HepG2 (cell line): ENCODE results near the gene PLLP. TPM values are rescaled to one million over a fixed set of nuclear protein-coding genes. Genes with fewer than 3 reads are reported as not detected.

Experiments
- CHCHD3 ChIP-seq: sonication (generic); formaldehyde crosslinking; IDR thresholded peaks from 2 replicates; pipeline ENCODE4 v1.8.0; 2022; ENCODE audit warnings: mild to moderate bottlenecking, missing genetic modification reagents, moderate library complexity
- DPF2 ChIP-seq: sonication (generic); formaldehyde crosslinking; IDR thresholded peaks from 2 replicates; pipeline ENCODE4 v1.4.0; 2020; ENCODE audit warnings: mild to moderate bottlenecking, low read depth, missing genetic modification reagents, borderline replicate concordance
- ELF3 ChIP-seq: IDR thresholded peaks from 2 replicates; pipeline ENCODE4 v1.6.1; 2016; ENCODE audit warnings: missing genetic modification reagents, missing compliant biosample characterization
- FOXJ3 ChIP-seq: sonication (generic); formaldehyde crosslinking; IDR thresholded peaks from 2 replicates; pipeline ENCODE4 v1.4.0; 2020; ENCODE audit warnings: missing genetic modification reagents, mild to moderate bottlenecking, borderline replicate concordance
- HDAC2 ChIP-seq: sonication (generic); formaldehyde crosslinking; IDR thresholded peaks from 2 replicates; pipeline ENCODE4 v1.4.0; 2020; ENCODE audit warnings: missing genetic modification reagents
- ISX ChIP-seq: sonication (generic); formaldehyde crosslinking; conservative IDR thresholded peaks from 2 replicates; pipeline ENCODE4 v1.5.0; 2020; ENCODE audit warnings: missing genetic modification reagents
- MZF1 ChIP-seq: sonication (generic); formaldehyde crosslinking; IDR thresholded peaks from 2 replicates; pipeline ENCODE4 v1.8.1; 2023; ENCODE audit warnings: mild to moderate bottlenecking, missing genetic modification reagents, borderline replicate concordance
- PHB2 ChIP-seq: fragments of 450-650 bp; IDR thresholded peaks from 2 replicates; pipeline ENCODE4 v1.6.1; 2018; ENCODE audit not compliant: partially characterized antibody
- POLR2AphosphoS5 ChIP-seq: IDR thresholded peaks from 2 replicates; pipeline ENCODE4 v1.6.1; 2012; ENCODE audit warnings: low read depth, low read length
- PPARG ChIP-seq: conservative IDR thresholded peaks from 2 replicates; pipeline ENCODE4 v1.6.1; 2016; ENCODE audit warnings: missing biosample characterization, missing genetic modification reagents
- RARG ChIP-seq: sonication (generic); formaldehyde crosslinking; IDR thresholded peaks from 2 replicates; pipeline ENCODE4 v1.4.0; 2020; ENCODE audit warnings: low read depth, mild to moderate bottlenecking, missing genetic modification reagents
- RBM22 ChIP-seq: fragments of 200-400 bp; formaldehyde crosslinking; optimal IDR thresholded peaks from 2 replicates; pipeline ENCODE3; 2017; ENCODE audit warnings: mild to moderate bottlenecking, low read length, moderate library complexity
- ZFX ChIP-seq: sonication (generic); formaldehyde crosslinking; IDR thresholded peaks from 2 replicates; pipeline ENCODE4 v1.4.0; 2020; ENCODE audit warnings: mild to moderate bottlenecking, low read depth, missing genetic modification reagents, moderate library complexity
- ZNF776 ChIP-seq: sonication (generic); formaldehyde crosslinking; IDR thresholded peaks from 2 replicates; pipeline ENCODE4 v1.4.0; 2020; ENCODE audit warnings: mild to moderate bottlenecking, missing genetic modification reagents
- ZNF839 ChIP-seq: sonication (generic); formaldehyde crosslinking; IDR thresholded peaks from 2 replicates; pipeline ENCODE4 v1.4.0; 2020; ENCODE audit warnings: missing genetic modification reagents, mild to moderate bottlenecking, borderline replicate concordance
- ZSCAN21 ChIP-seq: sonication (generic); formaldehyde crosslinking; IDR thresholded peaks from 2 replicates; pipeline ENCODE4 v1.8.0; 2022; ENCODE audit warnings: mild to moderate bottlenecking, missing genetic modification reagents, moderate library complexity, borderline replicate concordance
- polyA plus RNA-seq, 8 experiments: library from polyadenylated mRNA; depleted of rRNA in 3 of 8; stranded (reverse) in 7 of 8; unstranded in 1 of 8; fragments of >200 nt; fragmentation: Illumina TruSeq in 4 of 8; extraction: Trizol in 4 of 8; gene quantifications; 2 replicates each; pipeline versions ENCODE4 v1.2.1 to v1.2.3, GENCODE V29; 2011 to 2016; ENCODE audit warnings: low read depth in 4 of 8, missing spikeins in 1 of 8, mixed read lengths in 1 of 8; ENCODE audit not compliant: insufficient read depth in 1 of 8
- total RNA-seq, 5 experiments: library from RNA; depleted of rRNA; stranded (reverse); fragments of >200 nt; fragmentation: Illumina TruSeq; extraction: Trizol; gene quantifications; 2 replicates each; pipeline ENCODE4 v1.2.3, GENCODE V29; 2016; ENCODE audit warnings: low read depth in 1 of 5
- TF ChIP-seq, protein P1 (sequence below): sonication (generic); formaldehyde crosslinking; IDR thresholded peaks from 2 replicates; pipeline ENCODE4 v1.4.0; 2020; ENCODE audit warnings: mild to moderate bottlenecking, missing genetic modification reagents
- TF ChIP-seq, protein P2 (sequence below): sonication (generic); formaldehyde crosslinking; IDR thresholded peaks from 2 replicates; pipeline ENCODE4 v1.4.0; 2020; ENCODE audit warnings: mild to moderate bottlenecking, missing genetic modification reagents
- TF ChIP-seq, protein P3 (sequence below): sonication (generic); formaldehyde crosslinking; IDR thresholded peaks from 2 replicates; pipeline ENCODE4 v1.4.0; 2020; ENCODE audit warnings: missing genetic modification reagents
- TF ChIP-seq, protein P4 (sequence below): fragments of 450-650 bp; IDR thresholded peaks from 2 replicates; pipeline ENCODE4 v1.6.1; 2017
- TF ChIP-seq, protein P5 (sequence below): sonication (generic); formaldehyde crosslinking; IDR thresholded peaks from 2 replicates; pipeline ENCODE4 v1.4.0; 2020; ENCODE audit warnings: missing genetic modification reagents, low read depth, mild to moderate bottlenecking, borderline replicate concordance
- TF ChIP-seq, protein P6 (sequence below): sonication (generic); IDR thresholded peaks from 2 replicates; pipeline ENCODE4 v1.6.1; 2016; ENCODE audit warnings: low read depth, borderline replicate concordance

Gene PLLP
- total and polyA plus RNA-seq, 2 of the 13 experiments (the other 11 are each of a cell fraction or from before 2014, with no cell fraction given) = 60.6 to 127 TPM

DNA sequence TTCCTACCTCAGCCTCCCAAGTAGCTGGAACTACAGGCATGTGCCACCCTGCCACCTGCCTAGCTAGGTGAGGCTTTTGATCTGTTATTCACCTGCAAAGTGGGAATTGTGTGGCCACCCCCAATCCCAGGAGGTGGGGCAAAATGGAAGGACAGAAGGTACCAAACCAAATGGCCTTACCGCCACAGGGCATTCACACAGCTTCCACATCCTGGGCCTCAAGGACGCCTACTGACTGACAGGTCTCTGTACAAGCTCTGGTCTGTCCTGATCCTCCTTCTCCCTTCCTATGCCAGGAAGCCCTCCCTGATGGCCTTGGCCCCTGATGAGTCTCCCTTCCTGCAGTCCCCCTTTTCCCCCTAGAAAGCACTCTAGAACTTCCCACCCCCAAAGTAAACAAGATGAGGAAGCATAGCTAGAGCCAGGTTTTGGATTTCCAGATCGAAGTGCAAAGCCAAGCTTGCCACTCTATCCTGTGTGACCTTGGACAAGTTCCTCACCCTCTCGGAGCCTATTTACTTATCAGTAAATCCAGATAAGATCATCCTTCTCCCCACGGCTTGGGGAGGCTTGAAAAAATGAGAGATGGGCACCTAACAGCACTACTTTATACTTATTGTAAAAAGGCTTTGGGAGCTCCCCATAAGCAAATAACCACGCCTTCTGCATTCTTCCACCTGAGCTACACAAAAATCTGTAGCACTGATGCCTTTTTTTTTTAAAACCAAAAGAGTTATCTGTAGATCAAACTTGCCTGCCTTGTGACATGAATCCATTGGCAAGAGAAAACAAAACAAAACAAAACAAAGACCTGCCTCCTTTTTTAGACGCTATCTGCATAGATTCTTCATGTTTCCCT lies 4.5 kb downstream of the PLLP start (continued):
- TF ChIP-seq, protein P1, sequence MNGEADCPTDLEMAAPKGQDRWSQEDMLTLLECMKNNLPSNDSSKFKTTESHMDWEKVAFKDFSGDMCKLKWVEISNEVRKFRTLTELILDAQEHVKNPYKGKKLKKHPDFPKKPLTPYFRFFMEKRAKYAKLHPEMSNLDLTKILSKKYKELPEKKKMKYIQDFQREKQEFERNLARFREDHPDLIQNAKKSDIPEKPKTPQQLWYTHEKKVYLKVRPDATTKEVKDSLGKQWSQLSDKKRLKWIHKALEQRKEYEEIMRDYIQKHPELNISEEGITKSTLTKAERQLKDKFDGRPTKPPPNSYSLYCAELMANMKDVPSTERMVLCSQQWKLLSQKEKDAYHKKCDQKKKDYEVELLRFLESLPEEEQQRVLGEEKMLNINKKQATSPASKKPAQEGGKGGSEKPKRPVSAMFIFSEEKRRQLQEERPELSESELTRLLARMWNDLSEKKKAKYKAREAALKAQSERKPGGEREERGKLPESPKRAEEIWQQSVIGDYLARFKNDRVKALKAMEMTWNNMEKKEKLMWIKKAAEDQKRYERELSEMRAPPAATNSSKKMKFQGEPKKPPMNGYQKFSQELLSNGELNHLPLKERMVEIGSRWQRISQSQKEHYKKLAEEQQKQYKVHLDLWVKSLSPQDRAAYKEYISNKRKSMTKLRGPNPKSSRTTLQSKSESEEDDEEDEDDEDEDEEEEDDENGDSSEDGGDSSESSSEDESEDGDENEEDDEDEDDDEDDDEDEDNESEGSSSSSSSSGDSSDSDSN (CRISPR knock-in tag) = peak; percentile 72; the same call in 1 of the 2 replicates
- TF ChIP-seq POLR2AphosphoS5 = no peak; the same call in 1 of the 2 replicates
- 0 out of 2 replicates have a peak, but pooled peaks have one; percentile 68 for TF ChIP-seq ZNF839 (CRISPR knock-in tag)
- no peak for TF ChIP-seq ZNF776 (CRISPR knock-in tag)
- peak; percentile 79 for TF ChIP-seq PPARG (CRISPR knock-in tag)
- TF ChIP-seq ZFX = peak; percentile 81
- no peak for TF ChIP-seq ISX (CRISPR knock-in tag)
- peak; percentile 66; the same call in 1 of the 2 replicates for TF ChIP-seq FOXJ3 (CRISPR knock-in tag)
- no peak for TF ChIP-seq RARG (CRISPR knock-in tag)
- peak; percentile 98 for TF ChIP-seq ELF3 (CRISPR knock-in tag)
- TF ChIP-seq, protein P2, sequence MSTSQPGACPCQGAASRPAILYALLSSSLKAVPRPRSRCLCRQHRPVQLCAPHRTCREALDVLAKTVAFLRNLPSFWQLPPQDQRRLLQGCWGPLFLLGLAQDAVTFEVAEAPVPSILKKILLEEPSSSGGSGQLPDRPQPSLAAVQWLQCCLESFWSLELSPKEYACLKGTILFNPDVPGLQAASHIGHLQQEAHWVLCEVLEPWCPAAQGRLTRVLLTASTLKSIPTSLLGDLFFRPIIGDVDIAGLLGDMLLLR (CRISPR knock-in tag) = no peak; the same call in 1 of the 2 replicates
- TF ChIP-seq, protein P3, sequence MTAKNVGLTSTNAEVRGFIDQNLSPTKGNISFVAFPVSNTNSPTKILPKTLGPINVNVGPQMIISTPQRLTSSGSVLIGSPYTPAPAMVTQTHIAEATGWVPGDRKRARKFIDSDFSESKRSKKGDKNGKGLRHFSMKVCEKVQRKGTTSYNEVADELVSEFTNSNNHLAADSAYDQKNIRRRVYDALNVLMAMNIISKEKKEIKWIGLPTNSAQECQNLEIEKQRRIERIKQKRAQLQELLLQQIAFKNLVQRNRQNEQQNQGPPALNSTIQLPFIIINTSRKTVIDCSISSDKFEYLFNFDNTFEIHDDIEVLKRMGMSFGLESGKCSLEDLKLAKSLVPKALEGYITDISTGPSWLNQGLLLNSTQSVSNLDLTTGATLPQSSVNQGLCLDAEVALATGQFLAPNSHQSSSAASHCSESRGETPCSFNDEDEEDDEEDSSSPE (CRISPR knock-in tag) = peak; percentile 54; the same call in 1 of the 2 replicates
- TF ChIP-seq, protein P4, sequence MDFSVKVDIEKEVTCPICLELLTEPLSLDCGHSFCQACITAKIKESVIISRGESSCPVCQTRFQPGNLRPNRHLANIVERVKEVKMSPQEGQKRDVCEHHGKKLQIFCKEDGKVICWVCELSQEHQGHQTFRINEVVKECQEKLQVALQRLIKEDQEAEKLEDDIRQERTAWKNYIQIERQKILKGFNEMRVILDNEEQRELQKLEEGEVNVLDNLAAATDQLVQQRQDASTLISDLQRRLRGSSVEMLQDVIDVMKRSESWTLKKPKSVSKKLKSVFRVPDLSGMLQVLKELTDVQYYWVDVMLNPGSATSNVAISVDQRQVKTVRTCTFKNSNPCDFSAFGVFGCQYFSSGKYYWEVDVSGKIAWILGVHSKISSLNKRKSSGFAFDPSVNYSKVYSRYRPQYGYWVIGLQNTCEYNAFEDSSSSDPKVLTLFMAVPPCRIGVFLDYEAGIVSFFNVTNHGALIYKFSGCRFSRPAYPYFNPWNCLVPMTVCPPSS = no peak
- TF ChIP-seq RBM22 = no peak
- peak; percentile 87; the same call in 1 of the 2 replicates for TF ChIP-seq MZF1 (CRISPR knock-in tag)
- peak; percentile 98 for TF ChIP-seq HDAC2
- TF ChIP-seq CHCHD3 = no peak
- TF ChIP-seq, protein P5, sequence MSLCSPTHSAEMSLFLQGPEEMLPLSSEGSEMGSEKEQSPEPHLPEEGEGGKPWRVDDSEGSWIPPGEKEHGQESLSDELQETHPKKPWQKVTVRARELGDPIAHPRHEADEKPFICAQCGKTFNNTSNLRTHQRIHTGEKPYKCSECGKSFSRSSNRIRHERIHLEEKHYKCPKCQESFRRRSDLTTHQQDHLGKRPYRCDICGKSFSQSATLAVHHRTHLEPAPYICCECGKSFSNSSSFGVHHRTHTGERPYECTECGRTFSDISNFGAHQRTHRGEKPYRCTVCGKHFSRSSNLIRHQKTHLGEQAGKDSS (CRISPR knock-in tag) = peak; percentile 62; the same call in 1 of the 2 replicates
- TF ChIP-seq, protein P6, sequence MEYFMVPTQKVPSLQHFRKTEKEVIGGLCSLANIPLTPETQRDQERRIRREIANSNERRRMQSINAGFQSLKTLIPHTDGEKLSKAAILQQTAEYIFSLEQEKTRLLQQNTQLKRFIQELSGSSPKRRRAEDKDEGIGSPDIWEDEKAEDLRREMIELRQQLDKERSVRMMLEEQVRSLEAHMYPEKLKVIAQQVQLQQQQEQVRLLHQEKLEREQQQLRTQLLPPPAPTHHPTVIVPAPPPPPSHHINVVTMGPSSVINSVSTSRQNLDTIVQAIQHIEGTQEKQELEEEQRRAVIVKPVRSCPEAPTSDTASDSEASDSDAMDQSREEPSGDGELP = peak; percentile 71; the same call in 1 of the 2 replicates
- no peak for TF ChIP-seq PHB2
- peak; percentile 97 for TF ChIP-seq DPF2 (CRISPR knock-in tag)
- no peak for TF ChIP-seq ZSCAN21 (CRISPR knock-in tag)
